Fibroblast of pulmonary artery (primary cell): Measurements from ENCODE around the gene CTXN3.

Experiments
- DNase-seq: peaks from one replicate; pipeline ENCODE4 v3.0.0-alpha.2; 2010; ENCODE audit warnings: low read depth
- H3K4me3 ChIP-seq: replicated peaks from 2 replicates; pipeline ENCODE4 v1.5.1; 2011; ENCODE audit warnings: low read depth, mild to moderate bottlenecking, control low read depth, low read length, moderate library complexity
- TF ChIP-seq, protein P1 (sequence below): IDR thresholded peaks from 2 replicates; pipeline ENCODE4 v1.5.1; 2011; ENCODE audit warnings: mild to moderate bottlenecking, control low read depth, low read length, inconsistent platforms; ENCODE audit errors: missing control alignments

The CTXN3 gene

DNA sequence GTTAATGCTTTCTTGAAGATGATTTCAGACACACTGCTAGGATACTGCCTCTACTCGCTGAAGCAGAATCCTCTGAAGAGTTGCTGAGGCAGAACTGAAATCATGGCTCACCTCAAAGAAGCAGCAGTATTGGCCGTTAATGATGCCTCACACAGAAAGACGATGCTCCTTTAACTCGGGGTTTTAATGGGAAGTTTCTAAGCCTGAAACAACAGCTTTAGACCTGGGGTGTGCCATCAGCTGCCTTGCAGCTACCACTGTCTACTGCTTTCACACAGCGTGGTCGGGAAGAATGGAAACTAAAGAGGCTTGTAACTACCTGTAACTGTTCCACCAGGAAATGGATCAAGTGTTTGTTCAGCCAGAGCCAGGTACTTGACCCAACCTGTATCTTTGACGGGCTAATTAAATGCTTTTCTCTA, at the start of gene CTXN3:
Gene CTXN3 (plus strand): TSS at position 65 of the 422 bp plus-strand sequence. CDS start 8,440 bp downstream, outside the sequence.
- TF ChIP-seq, protein P1, sequence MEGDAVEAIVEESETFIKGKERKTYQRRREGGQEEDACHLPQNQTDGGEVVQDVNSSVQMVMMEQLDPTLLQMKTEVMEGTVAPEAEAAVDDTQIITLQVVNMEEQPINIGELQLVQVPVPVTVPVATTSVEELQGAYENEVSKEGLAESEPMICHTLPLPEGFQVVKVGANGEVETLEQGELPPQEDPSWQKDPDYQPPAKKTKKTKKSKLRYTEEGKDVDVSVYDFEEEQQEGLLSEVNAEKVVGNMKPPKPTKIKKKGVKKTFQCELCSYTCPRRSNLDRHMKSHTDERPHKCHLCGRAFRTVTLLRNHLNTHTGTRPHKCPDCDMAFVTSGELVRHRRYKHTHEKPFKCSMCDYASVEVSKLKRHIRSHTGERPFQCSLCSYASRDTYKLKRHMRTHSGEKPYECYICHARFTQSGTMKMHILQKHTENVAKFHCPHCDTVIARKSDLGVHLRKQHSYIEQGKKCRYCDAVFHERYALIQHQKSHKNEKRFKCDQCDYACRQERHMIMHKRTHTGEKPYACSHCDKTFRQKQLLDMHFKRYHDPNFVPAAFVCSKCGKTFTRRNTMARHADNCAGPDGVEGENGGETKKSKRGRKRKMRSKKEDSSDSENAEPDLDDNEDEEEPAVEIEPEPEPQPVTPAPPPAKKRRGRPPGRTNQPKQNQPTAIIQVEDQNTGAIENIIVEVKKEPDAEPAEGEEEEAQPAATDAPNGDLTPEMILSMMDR: no peak
- no peak within 1 kb of the TSS for H3K4me3 ChIP-seq
- no peak for DNase-seq

DNA sequence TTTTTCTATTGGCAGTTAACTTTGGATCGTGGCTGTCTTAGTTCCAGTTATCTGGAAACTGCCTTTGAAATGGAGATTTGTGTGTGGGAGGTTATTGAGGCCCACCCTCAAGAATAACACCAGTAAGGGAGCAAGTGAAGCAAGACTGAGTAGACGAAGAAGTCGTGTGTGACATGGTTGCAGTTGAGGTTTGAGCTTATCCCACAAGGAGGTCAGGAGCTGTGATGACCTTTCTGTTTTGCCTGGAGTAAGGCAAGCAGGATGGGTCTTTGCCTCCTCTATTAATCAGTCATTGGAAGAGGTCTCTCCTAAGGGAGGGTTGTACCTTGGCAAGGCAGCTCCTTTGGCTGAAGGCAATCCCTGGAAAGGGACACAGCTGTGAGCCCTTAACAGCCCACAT, 49.6 kb upstream of the CTXN3 start:
- TF ChIP-seq, protein P1: no peak
- H3K4me3 ChIP-seq: no peak overlapping the region
- no peak for DNase-seq

DNA sequence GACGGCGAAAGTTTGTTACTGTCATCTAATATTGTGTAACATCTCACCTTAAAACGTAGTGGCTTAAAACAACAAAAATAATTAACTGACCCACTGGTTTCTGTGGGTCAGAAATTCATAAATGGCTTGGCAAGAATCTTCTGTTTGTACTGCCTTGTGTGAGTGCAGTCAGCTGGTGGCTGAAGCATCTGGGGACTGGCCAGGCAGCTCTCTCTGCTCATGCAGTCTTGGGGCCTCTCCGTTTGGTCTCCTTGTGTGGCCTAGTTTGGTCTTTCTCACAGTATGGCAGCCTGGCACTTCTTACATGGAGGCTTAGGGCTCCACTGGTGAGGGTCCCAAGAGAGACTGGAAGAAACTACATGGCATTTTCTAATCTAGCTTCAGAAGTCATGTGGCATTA, 49.0 kb upstream of the CTXN3 start:
- DNase-seq: no peak
- no peak overlapping the region for H3K4me3 ChIP-seq
- TF ChIP-seq, protein P1: no peak

DNA sequence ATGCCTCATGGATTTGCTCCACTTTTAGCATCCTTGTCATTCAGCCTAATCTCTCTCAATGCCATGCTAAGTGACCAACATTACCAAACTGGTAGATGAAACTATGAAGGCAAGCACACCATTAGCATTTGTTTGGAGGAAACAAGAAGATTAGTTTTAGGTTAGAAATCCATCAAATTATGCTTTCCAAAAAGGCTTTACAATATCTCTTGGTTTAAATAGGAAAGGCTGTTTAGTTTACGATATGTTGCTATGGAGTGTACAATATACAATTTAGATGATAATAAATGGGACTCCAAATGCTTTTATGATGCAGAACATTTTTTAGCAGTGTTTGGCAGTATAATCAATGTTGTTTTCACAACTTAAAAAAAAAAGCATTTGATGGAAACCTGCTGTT, 47.8 kb upstream of the CTXN3 start:
- TF ChIP-seq, protein P1: no peak
- no peak for DNase-seq
- H3K4me3 ChIP-seq: no peak overlapping the region

DNA sequence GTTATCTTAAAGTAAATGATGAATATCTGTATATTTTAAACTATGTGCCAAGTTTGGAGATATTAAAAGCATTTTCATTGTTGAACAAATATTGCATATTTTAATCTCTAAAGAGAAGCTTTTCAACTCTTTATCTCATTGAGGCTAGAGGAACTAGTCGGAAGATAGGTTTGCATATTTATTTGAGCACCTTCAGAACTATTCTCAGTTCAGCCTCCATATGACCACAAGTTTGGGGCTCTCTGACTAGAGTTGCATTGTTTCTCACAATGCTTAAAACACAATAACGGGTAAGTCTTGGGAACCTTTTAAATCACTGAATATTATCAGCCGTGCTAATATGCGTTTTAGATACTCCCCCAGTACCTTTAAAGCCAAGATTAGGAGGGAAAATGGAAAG, 47.3 kb upstream of the CTXN3 start:
- no peak overlapping the region for H3K4me3 ChIP-seq
- TF ChIP-seq, protein P1: no peak
- no peak for DNase-seq

DNA sequence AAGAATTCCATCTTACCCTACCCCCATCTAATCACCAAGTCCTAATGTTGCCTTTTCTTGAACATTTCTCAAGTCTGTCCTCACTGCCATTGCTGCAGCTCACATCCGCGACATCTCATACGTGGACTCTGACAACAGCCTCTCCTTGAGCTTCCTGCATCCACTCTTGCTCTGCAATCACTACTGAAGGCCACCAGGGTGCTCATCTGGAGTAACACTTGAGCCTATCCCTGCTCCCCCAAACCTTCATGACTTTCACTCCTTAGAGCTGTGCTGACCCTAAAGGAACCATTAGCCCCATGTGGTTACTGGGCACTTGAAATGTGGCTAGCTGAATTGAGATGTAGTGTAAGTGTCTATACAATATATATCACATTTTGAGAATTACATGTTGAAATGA, 46.4 kb upstream of the CTXN3 start:
- TF ChIP-seq, protein P1: no peak
- no peak for DNase-seq
- no peak overlapping the region for H3K4me3 ChIP-seq
